Transverse colon (tissue), 4 donors: ENCODE measurements around the gene GKN1.

Source experiments
- POLR2A ChIP-seq: fragments of 450-650 bp; IDR thresholded peaks from one replicate; pipeline ENCODE4 v1.6.1; 2016; ENCODE audit warnings: antibody characterized with exemption, mild to moderate bottlenecking, moderate library complexity
- POLR2AphosphoS5 ChIP-seq, 3 donors: sonication (generic); formaldehyde crosslinking; IDR thresholded peaks; one replicate each; pipeline ENCODE4 v1.6.1; 2016; ENCODE audit warnings: antibody characterized with exemption in 3 of 3
- TF ChIP-seq, protein P1 (sequence below), 5 experiments: fragments of 200-600 bp in 3 of 5; fragments of 450-650 bp in 2 of 5; sonication (generic) in 3 of 5; IDR thresholded peaks; 1 replicate in 2 of 5; 2 replicates in 3 of 5; pipeline ENCODE4 v1.5.1; 2016 to 2017; ENCODE audit warnings: antibody characterized with exemption in 5 of 5, inconsistent platforms in 3 of 5, mild to moderate bottlenecking in 2 of 5, moderate library complexity in 1 of 5

DNA sequence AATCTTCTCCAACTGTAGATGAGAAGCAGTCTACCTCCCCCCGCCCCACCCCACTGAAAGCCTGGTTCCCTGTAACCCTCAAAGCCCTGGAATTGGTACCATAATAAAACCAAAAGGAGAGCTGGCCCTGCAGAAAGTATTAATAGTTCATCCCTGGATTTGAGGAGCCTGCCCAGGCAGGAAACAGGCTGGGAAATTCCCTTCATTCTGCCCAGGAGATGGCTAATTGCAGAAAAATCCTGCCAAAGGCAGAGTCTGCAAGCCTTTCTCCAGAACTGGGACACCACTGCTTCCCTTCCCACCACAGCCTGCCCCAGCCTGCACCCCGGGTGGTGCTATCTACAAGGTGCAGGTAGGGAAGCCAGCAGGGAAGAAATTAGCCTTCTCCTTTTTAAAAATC is 38.0 kb upstream of the GKN1 start:
- no peak for TF ChIP-seq POLR2AphosphoS5 (IDR thresholded peaks at IDR 0.05)
- TF ChIP-seq, protein P1, sequence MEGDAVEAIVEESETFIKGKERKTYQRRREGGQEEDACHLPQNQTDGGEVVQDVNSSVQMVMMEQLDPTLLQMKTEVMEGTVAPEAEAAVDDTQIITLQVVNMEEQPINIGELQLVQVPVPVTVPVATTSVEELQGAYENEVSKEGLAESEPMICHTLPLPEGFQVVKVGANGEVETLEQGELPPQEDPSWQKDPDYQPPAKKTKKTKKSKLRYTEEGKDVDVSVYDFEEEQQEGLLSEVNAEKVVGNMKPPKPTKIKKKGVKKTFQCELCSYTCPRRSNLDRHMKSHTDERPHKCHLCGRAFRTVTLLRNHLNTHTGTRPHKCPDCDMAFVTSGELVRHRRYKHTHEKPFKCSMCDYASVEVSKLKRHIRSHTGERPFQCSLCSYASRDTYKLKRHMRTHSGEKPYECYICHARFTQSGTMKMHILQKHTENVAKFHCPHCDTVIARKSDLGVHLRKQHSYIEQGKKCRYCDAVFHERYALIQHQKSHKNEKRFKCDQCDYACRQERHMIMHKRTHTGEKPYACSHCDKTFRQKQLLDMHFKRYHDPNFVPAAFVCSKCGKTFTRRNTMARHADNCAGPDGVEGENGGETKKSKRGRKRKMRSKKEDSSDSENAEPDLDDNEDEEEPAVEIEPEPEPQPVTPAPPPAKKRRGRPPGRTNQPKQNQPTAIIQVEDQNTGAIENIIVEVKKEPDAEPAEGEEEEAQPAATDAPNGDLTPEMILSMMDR (IDR thresholded peaks at IDR 0.05), result no peak
- TF ChIP-seq POLR2A, result no peak
